Pons (tissue), 1 donor: Measurements from ENCODE around the gene EMC9.

Experiments used
- DNase-seq: peaks from one replicate; pipeline ENCODE4 v3.0.0-alpha.2; 2016; ENCODE audit warnings: low spot score

Gene EMC9

DNA sequence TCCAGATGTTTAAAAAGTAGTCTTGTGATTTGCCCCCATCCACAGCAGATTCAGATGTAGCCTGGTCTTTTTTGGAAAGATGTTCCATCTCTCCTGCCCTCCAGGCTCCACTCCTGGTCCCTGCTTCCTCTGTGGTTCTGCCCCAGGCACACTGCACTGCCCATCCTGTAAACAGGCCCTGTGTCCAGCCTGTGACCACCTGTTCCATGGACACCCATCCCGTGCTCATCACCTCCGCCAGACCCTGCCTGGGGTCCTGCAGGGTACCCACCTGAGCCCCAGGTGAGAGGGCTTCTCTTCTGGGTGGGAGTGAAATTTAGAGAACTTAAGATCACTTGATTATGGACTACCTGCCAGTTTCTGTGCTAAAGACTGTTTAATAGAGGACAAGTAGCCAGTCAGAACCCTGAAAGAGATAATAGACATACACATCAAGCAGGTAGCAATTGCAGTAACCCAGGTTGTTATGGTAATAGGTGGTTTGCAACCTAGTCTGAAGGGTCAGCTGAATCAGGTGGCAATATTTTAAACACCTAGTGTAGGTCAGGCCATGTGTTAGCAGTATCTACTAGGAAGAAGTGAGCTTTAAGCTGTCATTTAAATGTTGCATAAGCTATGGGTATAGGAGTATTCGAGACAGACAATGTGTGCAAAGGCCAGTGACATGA lies 8.0 kb upstream of the EMC9 start:
- DNase-seq, result no peak

- no peak for DNase-seq
Measured at GRCh38 chr14:24147761-24148428, 6.5 kb upstream of the EMC9 start.

DNA sequence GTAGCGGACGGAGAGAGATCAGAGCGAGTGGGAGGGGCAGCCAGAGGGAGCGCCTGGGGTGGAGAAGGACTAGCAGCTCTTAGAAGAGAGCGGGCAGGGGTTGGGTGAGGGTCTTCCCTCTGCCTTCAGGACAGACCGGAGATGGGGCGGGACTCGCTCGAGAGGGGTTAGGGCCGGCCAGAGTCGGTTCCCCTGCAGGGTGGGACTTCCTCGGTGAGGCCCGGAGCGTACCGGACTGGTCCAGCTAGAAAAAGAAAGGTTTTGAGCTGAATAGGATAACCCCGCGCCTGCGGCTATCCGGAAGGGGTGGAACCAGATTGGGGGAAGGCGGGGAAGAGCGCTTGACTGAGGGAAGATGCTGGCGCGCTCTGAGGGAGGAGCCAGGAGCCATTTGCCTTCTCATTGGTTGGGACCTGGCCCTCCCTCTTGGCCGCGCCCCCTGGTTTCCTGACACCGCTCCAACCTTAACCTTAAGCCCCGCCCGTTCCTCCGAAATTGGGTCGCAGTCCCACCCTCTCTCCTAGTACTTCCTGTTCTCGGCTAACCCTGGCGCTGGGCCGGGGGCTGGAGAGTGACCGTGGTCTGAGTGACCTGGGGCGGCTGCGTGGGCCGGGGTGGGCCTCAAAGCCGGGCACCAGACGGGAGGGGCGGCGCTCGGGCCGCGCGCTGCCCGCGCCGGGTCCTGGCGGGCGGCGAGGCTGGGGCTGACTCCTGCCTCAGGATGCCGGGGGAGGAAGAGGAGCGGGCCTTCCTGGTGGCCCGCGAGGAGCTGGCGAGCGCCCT lies 5.8 kb upstream of the EMC9 start, which contains the start of gene RNF31:
TSS of gene RNF31 (plus strand) at position 521 of the 783 bp plus-strand sequence. CDS start at position 722, 201 bp downstream.
- DNase-seq, result peak; percentile 99

GRCh38 chr14:24146453-24146977 lies 5.1 kb upstream of the EMC9 start, which contains the start of gene PSME2:
Gene PSME2 (minus strand): TSS chr14:24146610. CDS start chr14:24146581, 29 bp downstream.
- peak; percentile 90 for DNase-seq

DNA sequence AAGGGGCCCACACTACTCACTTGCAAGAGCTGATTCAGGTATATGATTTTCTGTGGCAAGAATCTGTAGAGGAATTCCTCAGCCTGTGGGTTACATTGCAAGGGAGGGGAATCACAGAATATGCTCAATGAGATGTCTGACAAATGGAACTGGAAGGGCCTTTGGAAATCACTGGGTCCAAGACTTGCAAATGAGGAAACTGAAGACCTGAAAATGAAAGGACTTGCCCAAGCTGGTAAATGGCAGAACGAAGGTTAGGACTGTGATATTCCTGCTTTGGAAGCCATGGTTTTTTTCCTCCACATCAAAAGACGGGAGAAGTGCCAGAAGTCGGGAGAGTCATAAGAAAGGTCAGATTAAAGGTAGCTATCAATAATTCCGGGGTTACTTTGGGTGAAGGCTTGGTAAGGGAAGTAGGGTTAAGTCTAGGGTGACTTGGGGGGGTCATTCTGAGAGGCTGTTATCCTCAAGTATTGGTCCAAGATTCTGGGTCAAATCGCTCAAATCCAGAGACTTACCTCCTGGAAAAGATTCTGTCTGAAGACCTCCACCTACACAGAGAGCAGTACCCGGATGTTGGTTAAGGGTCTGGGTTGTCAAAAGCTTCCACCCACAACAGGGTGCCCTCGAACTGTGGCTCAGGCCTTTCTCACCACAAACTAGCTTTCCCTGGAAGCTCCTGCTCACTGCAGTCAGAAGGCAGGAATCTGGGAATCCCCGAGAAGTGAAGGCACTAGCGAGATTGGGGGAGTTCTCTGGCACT lies 4.5 kb upstream of the EMC9 start:
- DNase-seq, result no peak

- no peak for DNase-seq
Measured at GRCh38 chr14:24145219-24145618, 3.8 kb upstream of the EMC9 start.

DNA sequence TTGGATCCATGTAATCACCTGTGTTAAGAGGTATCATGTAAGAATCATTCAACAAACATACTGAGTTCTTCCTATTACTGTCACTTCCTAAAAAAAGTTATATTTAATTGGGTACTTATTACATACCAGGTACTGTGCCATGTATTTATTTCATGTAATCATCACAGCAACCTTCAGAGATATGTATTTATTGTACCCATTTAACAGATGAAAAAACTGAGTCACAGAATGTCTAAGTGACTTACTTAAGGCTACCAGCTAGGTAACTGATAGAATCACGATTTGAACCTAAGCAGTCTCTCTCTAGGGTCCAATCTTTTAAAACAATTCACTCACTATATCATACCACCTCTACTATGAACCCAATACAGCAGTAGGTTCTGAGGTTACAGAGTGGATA lies 3.1 kb upstream of the EMC9 start:
- no peak for DNase-seq

DNA sequence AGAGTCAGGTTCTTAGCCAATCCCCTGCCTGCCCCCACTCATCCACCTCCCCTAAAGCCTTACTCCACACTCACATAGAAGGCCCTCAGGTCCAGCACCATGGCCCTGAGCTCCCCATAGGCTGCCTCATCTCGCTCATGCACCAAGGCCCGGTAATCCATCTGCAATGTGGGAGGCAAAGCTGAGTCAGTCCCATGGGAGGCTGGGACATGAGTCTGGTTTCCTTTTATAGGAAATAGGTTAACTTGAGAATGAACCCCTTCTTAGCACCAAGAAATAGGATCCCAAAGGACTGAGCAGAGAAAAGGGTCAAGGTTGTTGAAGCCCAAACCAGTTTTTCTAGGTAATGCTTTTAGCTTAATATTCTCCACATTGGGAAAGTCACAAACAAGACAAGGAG lies 2.1 kb upstream of the EMC9 start:
- DNase-seq, result no peak

DNA sequence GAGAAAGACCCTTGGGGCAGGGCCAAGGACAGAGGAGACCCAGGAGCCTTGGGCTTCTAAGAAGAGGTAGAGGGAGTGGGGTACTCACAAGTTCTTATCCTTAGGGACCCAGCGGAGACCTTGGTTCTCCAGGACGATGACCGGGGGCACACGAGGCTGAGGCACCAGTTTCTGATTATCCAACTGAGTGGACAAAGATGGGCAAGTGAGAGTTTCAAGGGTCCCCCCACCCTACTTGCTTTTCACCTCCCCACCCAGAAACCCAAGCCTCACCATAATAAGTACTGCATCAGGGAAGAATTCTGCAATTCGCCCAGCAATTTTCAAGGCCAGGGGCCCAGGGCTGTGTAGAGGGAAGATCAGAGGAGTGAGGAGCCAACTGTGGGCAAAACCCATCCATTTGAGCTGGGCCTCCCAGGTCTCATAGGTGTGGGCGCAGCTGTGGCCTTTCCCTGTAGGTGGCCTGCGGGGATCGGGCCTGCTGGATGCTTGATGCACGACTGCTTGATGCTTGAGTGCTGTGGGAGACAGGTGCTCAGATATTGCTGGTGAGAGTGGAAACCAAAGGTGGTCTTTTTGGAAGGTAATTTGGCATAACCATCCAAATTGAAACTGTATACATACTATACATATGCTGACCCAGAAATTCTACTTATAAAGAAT lies 2.0 kb downstream of the EMC9 start:
- DNase-seq, result no peak

DNA sequence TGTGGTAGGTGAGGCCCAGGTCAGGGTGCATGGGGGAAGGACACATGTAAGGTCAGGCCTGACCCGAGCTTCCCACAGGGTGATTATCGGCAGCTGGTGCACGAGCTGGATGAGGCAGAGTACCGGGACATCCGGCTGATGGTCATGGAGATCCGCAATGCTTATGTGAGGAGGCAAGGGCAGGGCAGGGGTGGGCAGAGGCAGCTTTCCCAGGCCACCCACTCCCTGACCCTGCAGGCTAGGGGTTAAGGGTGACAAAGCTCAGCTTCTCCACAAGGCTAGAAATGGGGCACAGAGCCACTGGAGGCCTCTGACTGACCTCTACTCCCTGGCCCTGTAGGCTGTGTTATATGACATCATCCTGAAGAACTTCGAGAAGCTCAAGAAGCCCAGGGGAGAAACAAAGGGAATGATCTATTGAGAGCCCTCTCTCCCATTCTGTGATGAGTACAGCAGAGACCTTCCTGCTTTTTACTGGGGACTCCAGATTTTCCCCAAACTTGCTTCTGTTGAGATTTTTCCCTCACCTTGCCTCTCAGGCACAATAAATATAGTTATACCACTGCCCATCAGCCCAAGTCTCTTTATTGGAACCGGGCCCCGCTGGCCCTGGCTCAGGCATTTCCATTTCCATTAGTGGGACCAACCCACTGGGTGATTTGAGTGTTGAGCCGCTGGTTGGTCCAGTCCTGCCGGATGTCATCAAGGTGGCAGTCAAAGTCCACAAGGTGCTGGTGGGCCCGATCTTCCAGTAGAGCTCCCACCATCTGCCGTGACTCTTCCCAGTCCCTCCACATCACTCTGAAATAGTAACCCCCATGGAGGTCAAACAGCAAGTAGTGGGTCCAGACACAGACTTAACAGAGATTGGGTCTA lies 2.8 kb downstream of the EMC9 start:
- no peak for DNase-seq

DNA sequence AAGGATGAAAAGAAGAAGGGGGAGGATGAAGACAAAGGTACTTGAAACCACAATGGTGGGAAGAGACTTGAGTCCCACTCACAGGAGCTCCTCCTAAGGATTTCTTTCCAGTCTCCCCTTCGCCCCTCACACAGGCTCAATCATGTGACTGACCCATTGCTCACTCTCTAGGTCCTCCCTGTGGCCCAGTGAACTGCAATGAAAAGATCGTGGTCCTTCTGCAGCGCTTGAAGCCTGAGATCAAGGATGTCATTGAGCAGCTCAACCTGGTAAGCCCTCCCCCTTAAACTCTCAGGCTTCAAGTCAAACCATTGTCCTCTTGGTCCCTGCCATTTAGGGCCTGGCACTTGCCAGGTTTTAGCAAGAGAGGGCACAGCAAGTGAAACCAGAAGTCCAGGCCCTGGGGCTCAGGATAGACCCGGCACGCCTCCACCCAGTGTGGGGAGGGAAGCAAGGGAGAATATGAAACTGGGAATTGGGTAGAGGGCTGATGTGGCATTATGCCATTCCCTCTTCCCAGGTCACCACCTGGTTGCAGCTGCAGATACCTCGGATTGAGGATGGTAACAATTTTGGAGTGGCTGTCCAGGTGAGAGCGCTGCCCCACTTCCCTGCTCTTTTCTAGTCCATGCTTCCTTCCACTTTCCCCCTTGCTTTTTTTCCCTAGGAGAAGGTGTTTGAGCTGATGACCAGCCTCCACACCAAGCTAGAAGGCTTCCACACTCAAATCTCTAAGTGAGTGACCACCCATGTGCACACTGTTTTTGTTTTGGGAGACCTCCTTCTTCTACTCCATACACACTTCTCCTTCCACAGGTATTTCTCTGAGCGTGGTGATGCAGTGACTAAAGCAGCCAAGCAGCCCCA lies 3.6 kb downstream of the EMC9 start:
- DNase-seq, result no peak

GRCh38 chr14:24136684-24137528 lies 4.5 kb downstream of the EMC9 start:
- no peak for DNase-seq

- DNase-seq, result peak; percentile 87
Measured at GRCh38 chr14:24135834-24136683, 5.3 kb downstream of the EMC9 start, which contains the start of gene PSME1. Gene PSME1 (plus strand): TSS chr14:24136194. CDS start chr14:24136263, 69 bp downstream.

GRCh38 chr14:24135584-24135833 lies 5.9 kb downstream of the EMC9 start:
- no peak for DNase-seq

GRCh38 chr14:24133735-24134134 lies 7.7 kb downstream of the EMC9 start:
- DNase-seq, result no peak

GRCh38 chr14:24132976-24133375 lies 8.4 kb downstream of the EMC9 start:
- DNase-seq, result no peak

- DNase-seq, result no peak
Measured at GRCh38 chr14:24132061-24132685, 9.2 kb downstream of the EMC9 start.
